A673 (cell line): ENCODE data around the gene CSTF3.

Experiments used
- EZH2 ChIP-seq: fragments of 200-600 bp; sonication (generic); IDR thresholded peaks from 2 replicates; pipeline ENCODE4 v1.6.1; 2017; ENCODE audit warnings: borderline replicate concordance, low read depth, mild to moderate bottlenecking, mixed read lengths, antibody characterized with exemption, low read length; ENCODE audit not compliant: poor library complexity, severe bottlenecking
- TF ChIP-seq, protein P1 (sequence below): fragments of 300-800, 200-600 bp; sonication (generic); conservative IDR thresholded peaks from 2 replicates; pipeline ENCODE4 v1.5.1; 2017; ENCODE audit warnings: low read depth, mild to moderate bottlenecking, antibody characterized with exemption, low read length, moderate library complexity, mixed read lengths

DNA sequence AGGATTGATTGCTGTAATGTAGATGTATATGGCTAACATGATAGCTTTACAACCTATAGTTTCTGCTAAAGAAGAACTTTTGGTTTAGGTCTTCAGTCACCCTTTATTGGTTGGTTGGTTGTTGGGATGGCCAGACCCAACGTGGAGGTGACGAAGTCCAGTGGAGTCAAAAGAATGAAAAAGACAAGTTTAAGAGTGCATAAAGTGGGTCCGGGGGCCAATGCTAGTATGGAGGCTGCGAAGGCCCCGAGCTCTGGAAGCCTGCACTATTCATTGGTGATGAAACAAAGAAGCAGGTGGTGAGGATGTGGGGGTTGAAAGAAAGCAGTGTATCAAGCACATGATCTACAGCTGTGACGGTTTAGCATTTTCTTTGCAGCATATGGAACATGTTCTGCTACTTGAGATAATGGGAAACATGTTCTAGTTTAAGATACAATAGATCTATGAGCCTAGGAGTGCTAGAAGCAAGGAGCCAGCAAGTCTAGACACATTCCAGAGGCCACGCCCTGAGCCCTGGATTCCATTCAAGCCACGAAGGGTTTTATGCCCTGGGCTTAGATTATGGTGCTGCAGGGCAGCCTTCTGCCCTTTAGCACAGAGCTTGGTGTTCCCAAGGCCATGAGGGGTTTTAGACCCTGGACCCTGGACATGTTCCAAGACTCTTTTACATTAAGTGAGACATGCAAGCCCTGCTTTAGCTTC lies 115.6 kb downstream of the CSTF3 start:
- TF ChIP-seq, protein P1, sequence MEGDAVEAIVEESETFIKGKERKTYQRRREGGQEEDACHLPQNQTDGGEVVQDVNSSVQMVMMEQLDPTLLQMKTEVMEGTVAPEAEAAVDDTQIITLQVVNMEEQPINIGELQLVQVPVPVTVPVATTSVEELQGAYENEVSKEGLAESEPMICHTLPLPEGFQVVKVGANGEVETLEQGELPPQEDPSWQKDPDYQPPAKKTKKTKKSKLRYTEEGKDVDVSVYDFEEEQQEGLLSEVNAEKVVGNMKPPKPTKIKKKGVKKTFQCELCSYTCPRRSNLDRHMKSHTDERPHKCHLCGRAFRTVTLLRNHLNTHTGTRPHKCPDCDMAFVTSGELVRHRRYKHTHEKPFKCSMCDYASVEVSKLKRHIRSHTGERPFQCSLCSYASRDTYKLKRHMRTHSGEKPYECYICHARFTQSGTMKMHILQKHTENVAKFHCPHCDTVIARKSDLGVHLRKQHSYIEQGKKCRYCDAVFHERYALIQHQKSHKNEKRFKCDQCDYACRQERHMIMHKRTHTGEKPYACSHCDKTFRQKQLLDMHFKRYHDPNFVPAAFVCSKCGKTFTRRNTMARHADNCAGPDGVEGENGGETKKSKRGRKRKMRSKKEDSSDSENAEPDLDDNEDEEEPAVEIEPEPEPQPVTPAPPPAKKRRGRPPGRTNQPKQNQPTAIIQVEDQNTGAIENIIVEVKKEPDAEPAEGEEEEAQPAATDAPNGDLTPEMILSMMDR: no peak
- TF ChIP-seq EZH2: no peak
